ENCODE measurements around the gene CYP1A1. TPM values are rescaled to one million over a fixed set of nuclear protein-coding genes. Genes with fewer than 3 reads are reported as not detected.

The CYP1A1 gene
- total RNA-seq, 3 donors from 2014 or later (not counting 1 experiment from before 2014, with no cell fraction given) = 0.33 TPM; not detected in 2

GRCh38 chr15:74722591-74722990 lies 2.7 kb downstream of the CYP1A1 start:
- no peaks in the 10 kb centered on the region for H3K9me3 ChIP-seq (ENCODE audit: control insufficient read depth, insufficient read depth, low read length)
- ATAC-seq (no peak), DNase-seq (no peak)
- intact Hi-C loops (cut with micrococcal nuclease) = no loop called here
- 93% methylated on average over 13 of the region's 13 CpGs for WGBS (ENCODE audit: insufficient coverage)
- no peak overlapping the region for H3K4me3 Mint-ChIP-seq
- H3K27ac Mint-ChIP-seq = no peak overlapping the region
- no peak overlapping the region for H3K27ac ChIP-seq (ENCODE audit: low read length)
- H3K36me3 ChIP-seq (ENCODE audit: control insufficient read depth, insufficient read depth, low read length) = no peaks in the 10 kb centered on the region
- H3K4me1 Mint-ChIP-seq = peaks cover 6 to 13% of the 10 kb centered on the region in 2 donors
- no peak for TF ChIP-seq CTCF (IDR thresholded peaks at IDR 0.05)
- H3K9me3 Mint-ChIP-seq = no peaks in the 10 kb centered on the region
- H3K36me3 Mint-ChIP-seq = no peaks in the 10 kb centered on the region
- H3K4me1 ChIP-seq (ENCODE audit: control insufficient read depth, insufficient read depth, low read length) = peaks cover 18% of the 10 kb centered on the region
- no peak overlapping the region for H3K4me3 ChIP-seq (ENCODE audit: low read length)
- peaks cover 6 to 7% of the 10 kb centered on the region in 2 donors for H3K27me3 Mint-ChIP-seq (ENCODE audit: low read depth in 2 of 2)
- H3K27me3 ChIP-seq (ENCODE audit: control insufficient read depth, insufficient read depth, low read length) = peaks cover 7% of the 10 kb centered on the region

- 99% methylated on average over 5 of the region's 5 CpGs for WGBS (ENCODE audit: insufficient coverage)
- Histone ChIP-seq H3K27ac (ENCODE audit: low read length) (no peak overlapping the region), H3K9me3 (ENCODE audit: control insufficient read depth, insufficient read depth, low read length) (no peaks in the 10 kb centered on the region), H3K36me3 (ENCODE audit: control insufficient read depth, insufficient read depth, low read length) (no peaks in the 10 kb centered on the region), H3K27me3 (ENCODE audit: control insufficient read depth, insufficient read depth, low read length) (no peaks in the 10 kb centered on the region), H3K4me1 (ENCODE audit: control insufficient read depth, insufficient read depth, low read length) (peaks cover 3% of the 10 kb centered on the region), H3K4me3 (ENCODE audit: low read length) (no peak overlapping the region)
- Mint-ChIP-seq H3K4me1 (no peaks in the 10 kb centered on the region), H3K27me3 (ENCODE audit: low read depth in 2 of 2) (no peaks in the 10 kb centered on the region), H3K4me3 (no peak overlapping the region), H3K36me3 (no peaks in the 10 kb centered on the region), H3K9me3 (no peaks in the 10 kb centered on the region), H3K27ac (no peak overlapping the region)
- ATAC-seq (no peak), DNase-seq (no peak)
- TF ChIP-seq CTCF (IDR thresholded peaks at IDR 0.05) = no peak
- intact Hi-C loops (cut with micrococcal nuclease) = no loop called here
Observed at GRCh38 chr15:74716651-74717050, 8.7 kb downstream of the CYP1A1 start.

GRCh38 chr15:74712311-74712710 lies 13.0 kb downstream of the CYP1A1 start:
- no peak for TF ChIP-seq CTCF (IDR thresholded peaks at IDR 0.05)
- Histone ChIP-seq H3K36me3 (ENCODE audit: control insufficient read depth, insufficient read depth, low read length) (no peaks in the 10 kb centered on the region), H3K27me3 (ENCODE audit: control insufficient read depth, insufficient read depth, low read length) (no peaks in the 10 kb centered on the region), H3K9me3 (ENCODE audit: control insufficient read depth, insufficient read depth, low read length) (peaks cover 5% of the 10 kb centered on the region), H3K4me1 (ENCODE audit: control insufficient read depth, insufficient read depth, low read length) (peaks cover 15% of the 10 kb centered on the region), H3K4me3 (ENCODE audit: low read length) (no peak overlapping the region), H3K27ac (ENCODE audit: low read length) (no peak overlapping the region)
- Mint-ChIP-seq H3K9me3 (no peaks in the 10 kb centered on the region), H3K36me3 (no peaks in the 10 kb centered on the region), H3K27me3 (ENCODE audit: low read depth in 2 of 2) (peaks cover 0 to 2% of the 10 kb centered on the region in 2 donors), H3K4me3 (no peak overlapping the region), H3K4me1 (peaks cover 17 to 24% of the 10 kb centered on the region in 2 donors), H3K27ac (no peak overlapping the region)
- no peak for DNase-seq
- WGBS (ENCODE audit: insufficient coverage) = no CpG with 5 or more reads among the region's 3 CpGs
- intact Hi-C loops (cut with micrococcal nuclease) = no loop called here
- no peak for ATAC-seq

Data from natural killer cell (primary cell).